Measurements from ENCODE around the gene TNP2.
A peak's percentile ranks its signal among the peaks of the same experiment; 100 is the strongest.
"Not testable (repeated sequence)": the region's sequence is repeated elsewhere in the genome, so short reads cannot be mapped to it uniquely, and the experiment has no call there.

Gene TNP2

DNA sequence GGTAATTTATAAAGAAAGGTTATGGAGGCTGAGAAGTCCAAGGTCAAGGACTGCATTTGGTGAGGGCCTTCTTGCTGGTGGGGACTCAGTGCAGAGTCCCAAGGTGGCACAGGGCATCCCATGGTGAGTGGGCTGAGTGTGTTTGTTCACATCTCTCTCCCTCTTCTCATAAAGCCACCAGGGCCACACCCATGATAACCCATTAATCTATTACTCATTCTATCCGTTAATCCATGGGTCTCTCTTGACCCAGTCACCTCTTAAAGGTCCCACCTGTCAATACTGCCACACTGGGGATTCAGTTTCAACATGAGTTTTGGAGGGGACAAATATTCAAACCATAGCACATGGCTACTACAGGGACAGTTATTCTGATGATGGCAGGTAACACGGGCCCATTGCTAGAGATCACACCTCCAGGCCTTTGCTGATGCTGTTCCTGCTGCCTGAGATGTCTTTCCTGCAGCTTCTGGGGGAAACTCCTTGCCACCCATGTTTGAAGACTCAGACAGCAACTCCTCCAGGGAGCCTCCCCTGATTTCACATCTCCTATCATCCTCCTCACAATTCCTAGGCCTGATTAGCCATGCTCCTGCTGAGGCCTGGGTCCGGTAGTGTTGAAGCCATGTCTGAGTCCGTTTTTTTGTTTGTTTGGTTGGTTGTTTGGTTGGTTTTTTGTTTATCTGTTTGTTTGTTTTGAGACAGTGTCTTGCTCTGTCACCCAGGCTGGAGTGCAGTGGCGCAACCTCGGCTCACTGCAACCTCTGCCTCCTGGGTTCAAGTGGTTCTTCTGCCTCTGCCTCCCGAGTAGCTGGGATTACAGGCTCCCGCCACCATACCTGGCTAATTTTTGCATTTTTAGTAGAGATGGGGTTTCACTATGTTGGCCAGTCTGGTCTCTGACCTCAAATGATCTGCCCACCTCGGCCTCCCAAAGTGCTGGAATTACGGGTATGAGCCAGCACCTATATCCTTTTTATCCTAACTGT, 29.2 kb downstream of the TNP2 start:
- DNase-seq = no peak

GRCh38 chr16:11238272-11239202, 30.6 kb downstream of the TNP2 start:
- no peak for DNase-seq

DNA sequence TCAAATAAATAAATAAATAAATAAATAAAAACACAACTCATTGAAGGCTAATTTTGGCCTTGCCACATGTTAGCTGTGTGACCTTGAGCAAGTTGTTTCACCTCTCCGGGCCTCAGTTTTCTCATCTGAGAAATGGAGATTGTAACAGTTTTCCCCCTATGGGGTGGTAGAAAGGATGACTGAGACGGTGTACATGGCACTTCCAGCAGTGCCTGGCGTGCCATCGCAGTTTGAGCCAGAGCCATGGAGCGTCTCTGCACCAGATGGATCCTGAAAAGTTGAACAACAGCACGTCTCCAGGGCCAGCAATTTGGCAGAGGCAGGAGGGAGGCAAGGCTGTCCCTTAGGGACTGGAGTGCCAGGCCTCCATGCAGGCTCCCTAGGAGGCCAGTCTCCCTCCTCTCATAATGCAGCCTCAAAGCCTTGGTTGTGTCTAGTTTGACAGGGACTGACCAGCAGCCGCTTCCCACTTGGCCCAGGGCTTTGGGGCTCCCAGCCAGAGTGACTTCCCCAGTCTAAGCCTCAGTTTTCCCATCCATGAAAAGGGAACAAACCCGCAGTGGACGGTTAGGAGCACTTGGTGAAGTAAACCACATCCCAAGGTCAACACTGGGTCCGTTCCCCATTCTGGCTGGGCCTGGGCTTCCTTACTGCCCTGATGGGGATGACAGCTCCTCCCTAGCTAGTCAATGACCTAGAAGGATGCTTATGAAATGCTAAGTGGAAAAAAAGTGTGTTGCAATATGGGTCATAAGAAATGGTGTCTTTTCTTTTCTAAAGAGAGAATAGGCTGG, 32.5 kb downstream of the TNP2 start:
- no peak for DNase-seq

- no peak for DNase-seq
Measured at GRCh38 chr16:11235703-11235991, 33.5 kb downstream of the TNP2 start.

GRCh38 chr16:11234884-11235702, 34.0 kb downstream of the TNP2 start:
- DNase-seq = no peak

GRCh38 chr16:11233727-11234376, 35.3 kb downstream of the TNP2 start:
- no peak for DNase-seq

DNA sequence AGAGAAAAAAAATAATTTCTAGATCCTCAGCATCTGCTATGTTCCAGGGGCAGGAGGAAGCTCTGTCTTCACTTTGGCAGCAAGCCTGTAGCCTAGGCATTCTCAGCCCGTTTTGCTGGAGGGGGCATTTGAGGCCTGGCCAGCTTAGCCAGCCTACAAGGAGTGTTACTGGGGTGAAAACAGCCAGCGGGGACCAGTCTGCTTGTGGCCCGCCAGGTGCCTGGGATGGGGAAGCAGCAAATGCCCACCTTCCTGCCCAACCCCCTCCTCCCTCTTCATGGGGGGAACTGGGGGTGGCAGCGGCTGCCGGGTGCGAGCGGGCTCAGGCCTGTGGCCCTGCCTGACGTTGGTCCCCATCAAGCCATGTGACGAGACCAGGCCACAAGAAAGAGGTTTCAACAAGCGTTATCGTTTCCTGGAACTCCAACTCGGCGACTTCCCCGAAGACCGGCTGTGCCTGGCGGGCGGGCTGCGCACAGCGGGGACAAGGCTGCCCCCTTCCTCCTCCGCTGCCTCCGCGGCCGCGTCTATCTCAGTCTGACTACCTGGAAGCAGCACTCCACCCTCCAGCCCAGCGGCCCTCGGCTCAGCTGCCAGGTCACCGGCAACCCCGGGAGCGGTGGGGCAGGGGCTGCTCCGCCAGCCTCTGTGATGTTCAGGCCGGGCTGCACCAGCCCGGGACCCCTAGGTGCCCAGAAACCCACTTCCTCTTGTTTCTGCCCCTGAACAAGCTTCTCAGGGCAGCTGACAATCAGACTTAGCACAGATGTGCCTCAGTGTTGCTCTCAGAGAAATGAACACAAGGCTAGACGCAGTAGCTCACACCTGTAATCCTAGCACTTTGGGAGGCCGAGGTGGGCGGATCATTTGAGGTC, 36.0 kb downstream of the TNP2 start:
- peak in 4 of 14 donors; percentile 3 to 77 (median 24) for DNase-seq

DNA sequence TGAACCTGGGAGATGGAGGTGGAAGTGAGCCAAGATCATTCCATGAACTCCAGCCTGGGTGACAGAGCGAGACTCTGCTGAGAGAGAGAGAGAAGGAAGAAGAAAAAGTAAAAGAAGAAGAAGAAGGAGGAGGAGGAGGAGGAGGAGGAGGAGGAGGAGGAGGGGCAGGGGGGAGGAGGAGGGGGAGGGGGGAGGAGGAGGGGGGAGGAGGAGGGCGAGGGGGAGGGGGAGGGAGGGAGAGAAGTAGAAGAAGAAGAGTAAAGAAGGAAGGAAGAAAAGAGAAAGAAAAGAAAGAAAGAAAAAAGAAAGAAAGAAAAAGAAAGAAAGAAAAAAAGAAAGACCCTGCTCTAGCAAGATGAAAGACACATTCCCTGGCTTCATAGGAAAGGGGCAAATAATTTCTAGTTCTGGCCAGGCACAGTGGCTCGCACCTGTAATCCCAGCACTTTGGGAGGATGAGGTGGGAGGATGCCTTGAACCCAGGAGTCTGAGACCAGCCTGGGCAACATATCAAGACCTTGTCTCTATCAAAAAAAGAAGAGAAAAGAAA, 36.7 kb downstream of the TNP2 start:
- DNase-seq = no peak

DNA sequence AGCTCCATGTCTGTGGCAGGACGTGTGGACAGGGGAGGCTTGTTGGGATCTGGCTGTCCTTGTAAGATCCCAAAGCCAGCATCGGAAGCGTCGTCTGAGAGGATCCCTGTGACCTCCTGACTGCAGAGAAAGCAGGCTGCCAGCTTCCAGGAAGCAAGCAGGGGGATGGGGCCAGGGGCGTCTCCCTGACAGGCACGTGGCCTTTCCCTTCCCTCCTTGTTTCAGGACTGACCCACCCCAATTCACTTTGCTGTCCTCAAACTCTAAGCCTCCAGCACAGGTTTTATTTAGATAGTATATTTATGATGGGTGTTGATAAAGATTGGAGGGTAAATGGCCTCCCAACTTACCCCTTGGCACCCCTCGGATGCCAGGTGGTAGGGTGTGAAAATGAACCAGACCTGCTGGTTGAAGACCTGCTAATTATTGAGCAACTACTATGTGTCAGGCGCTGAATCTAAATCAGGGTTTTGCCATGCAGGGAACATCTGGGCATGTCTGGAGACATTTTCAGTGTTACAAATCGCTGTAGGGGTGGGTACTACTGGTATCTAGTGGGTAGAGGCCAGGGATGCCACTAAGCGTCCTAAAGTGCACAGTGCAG, 37.7 kb downstream of the TNP2 start:
- DNase-seq = no peak

DNA sequence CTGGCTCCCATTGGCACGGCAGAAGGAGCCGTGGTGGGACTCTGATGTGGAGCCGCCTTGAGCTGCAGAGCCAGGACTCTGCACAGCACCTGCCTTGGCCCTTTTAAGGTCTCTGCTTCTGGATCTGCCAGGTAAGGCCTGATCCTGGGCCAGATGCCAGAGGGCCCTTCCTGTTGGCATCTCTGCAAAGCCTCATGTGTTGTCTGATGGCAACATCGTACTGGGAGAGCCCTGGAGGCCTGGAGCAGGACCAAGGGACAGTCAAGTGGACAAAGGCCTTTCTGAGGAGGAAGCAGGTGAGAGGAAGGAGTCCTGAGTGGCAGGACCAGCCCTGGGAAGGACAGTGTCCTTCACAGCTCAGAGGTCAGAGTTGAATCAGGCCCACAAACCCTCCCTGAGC, 39.2 kb downstream of the TNP2 start:
- peak in 1 of 14 donors; percentile 81 for DNase-seq

- no peak for DNase-seq
Measured at GRCh38 chr16:11229432-11229831, 39.7 kb downstream of the TNP2 start.

- DNase-seq = no peak
Measured at GRCh38 chr16:11225677-11226549, 43.2 kb downstream of the TNP2 start.

GRCh38 chr16:11224894-11225676, 44.0 kb downstream of the TNP2 start:
- DNase-seq = peak in 2 of 14 donors; percentile 5

- peak in 7 of 14 donors; percentile 2 to 89 (median 32) for DNase-seq
Measured at GRCh38 chr16:11224096-11224893, 44.8 kb downstream of the TNP2 start.

GRCh38 chr16:11220507-11220906, 48.6 kb downstream of the TNP2 start:
- DNase-seq = not testable (repeated sequence)

GRCh38 chr16:11219178-11219577, 49.9 kb downstream of the TNP2 start:
- no peak for DNase-seq

- no peak for DNase-seq
Measured at GRCh38 chr16:11218604-11218962, 50.5 kb downstream of the TNP2 start.

Data from C1 segment of cervical spinal cord (tissue), 14 donors.